Activated T-cell treated with anti-CD3 and anti-CD28 coated beads, Interleukin-2, amount 50 U/mL, for 4 hours (primary cell): ENCODE data around the gene SHANK1. TPM values are rescaled to one million over a fixed set of nuclear protein-coding genes. Genes with fewer than 3 reads are reported as not detected.

ENCODE experiments used
- ATAC-seq, 2 donors: fragments of 200-7000 bp; cut with Tn5 transposase; one replicate each; pipeline ENCODE4 v1.10.0; 2021
- DNase-seq: peaks from one replicate; pipeline ENCODE4 v3.0.0-alpha.2; 2020
- H3K27me3 Mint-ChIP-seq: one replicate; pipeline ENCODE4 v1.8.0; 2021; ENCODE audit warnings: low read depth, mixed read lengths
- H3K36me3 Mint-ChIP-seq: one replicate; pipeline ENCODE4 v1.8.0; 2022; ENCODE audit warnings: mixed read lengths; ENCODE audit not compliant: insufficient read depth
- H3K4me1 Mint-ChIP-seq: one replicate; pipeline ENCODE4 v1.8.0; 2021; ENCODE audit warnings: low read depth, mixed read lengths
- H3K4me3 Mint-ChIP-seq: one replicate; pipeline ENCODE4 v1.8.0; 2021; ENCODE audit warnings: mild to moderate bottlenecking, moderate library complexity, mixed read lengths
- H3K9me3 Mint-ChIP-seq: one replicate; pipeline ENCODE4 v1.8.0; 2021; ENCODE audit warnings: mixed read lengths
- total RNA-seq, 3 donors: library from RNA; stranded (reverse); gene quantifications; one replicate each; pipeline ENCODE4 v1.2.1, GENCODE V29; 2021

Gene SHANK1
- total RNA-seq, 3 donors from 2014 or later, result 0.03 TPM; not detected in 2

- no peaks in the 10 kb centered on the region for H3K4me1 Mint-ChIP-seq
- no peaks in the 10 kb centered on the region for H3K9me3 Mint-ChIP-seq
- H3K4me3 Mint-ChIP-seq, result no peak overlapping the region
- no peak for DNase-seq
- no peaks in the 10 kb centered on the region for H3K36me3 Mint-ChIP-seq
- peak; percentile 51 to 61 for ATAC-seq
- H3K27me3 Mint-ChIP-seq, result peaks cover 62% of the 10 kb centered on the region
These were observed 24.1 kb downstream of the SHANK1 start for GRCh38 chr19:50695251-50696093.

DNA sequence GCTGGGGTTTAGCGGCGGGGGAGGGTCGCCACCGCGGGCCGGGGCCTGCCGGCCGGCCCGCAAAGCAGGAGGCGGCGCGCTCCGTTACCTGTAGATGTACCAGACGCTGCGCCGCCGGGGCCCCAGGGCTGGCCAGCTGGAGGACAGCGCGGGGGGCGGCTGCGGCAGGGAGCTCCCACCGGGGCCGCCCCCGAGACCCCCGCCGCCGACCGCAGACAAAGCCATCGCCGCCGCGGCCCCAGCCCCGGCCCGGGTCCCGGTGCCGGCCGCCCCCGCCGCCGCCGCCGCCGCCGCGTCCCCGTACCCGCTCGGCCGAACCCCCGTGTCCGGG is 24.8 kb downstream of the SHANK1 start:
- no peak overlapping the region for H3K4me3 Mint-ChIP-seq
- H3K4me1 Mint-ChIP-seq, result no peaks in the 10 kb centered on the region
- DNase-seq (no peak), ATAC-seq (no peak)
- H3K9me3 Mint-ChIP-seq, result no peaks in the 10 kb centered on the region
- peaks cover 66% of the 10 kb centered on the region for H3K27me3 Mint-ChIP-seq
- no peaks in the 10 kb centered on the region for H3K36me3 Mint-ChIP-seq

DNA sequence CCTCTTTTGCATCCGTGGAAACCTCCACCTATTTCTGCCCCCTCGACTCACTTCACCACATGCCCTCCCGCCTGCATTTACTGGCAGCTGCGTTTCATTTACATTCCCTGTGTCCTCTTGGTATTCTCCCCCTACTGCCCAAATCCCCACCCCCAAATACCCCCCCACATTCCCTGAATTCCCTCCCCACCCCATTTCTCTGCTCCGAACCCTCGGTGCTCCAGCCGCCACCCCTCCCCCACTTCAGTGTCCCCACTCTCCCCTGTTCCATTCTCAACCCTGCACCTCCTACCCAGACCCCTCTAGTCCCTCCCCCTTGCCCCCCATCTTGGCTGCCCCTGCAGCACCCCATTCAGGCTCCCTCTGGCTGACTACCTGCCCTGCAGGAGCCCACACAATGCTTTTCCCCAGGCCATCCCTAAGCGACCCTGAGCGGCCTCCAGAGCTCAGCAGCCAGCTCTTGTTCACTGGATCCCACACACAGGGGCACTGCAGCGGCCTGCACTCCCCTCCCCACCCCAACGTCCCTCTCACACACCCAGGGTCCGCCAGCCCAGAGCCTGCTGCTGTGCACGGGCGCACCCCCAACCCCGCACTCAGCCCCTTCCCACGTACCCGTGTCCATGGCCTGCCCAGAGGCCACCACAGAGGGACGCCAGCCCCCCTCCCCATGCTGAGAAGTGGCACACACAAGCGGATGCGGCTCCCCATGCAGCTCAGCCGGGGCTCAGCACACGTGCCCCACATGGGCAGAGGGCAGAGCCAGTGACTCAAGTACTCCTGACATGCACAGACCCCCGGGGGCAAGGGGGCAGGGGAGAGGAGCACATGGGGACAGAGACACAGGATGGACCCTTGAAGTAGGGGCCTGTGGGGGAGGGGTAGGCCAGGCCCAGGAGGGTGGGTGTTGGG is 26.3 kb downstream of the SHANK1 start:
- Mint-ChIP-seq H3K27me3 (peaks cover 62% of the 10 kb centered on the region), H3K36me3 (no peaks in the 10 kb centered on the region), H3K4me3 (no peak overlapping the region), H3K4me1 (no peaks in the 10 kb centered on the region), H3K9me3 (no peaks in the 10 kb centered on the region)
- no peak for ATAC-seq
- no peak for DNase-seq

GRCh38 chr19:50690439-50690838 is 29.2 kb downstream of the SHANK1 start:
- no peaks in the 10 kb centered on the region for H3K4me1 Mint-ChIP-seq
- DNase-seq (no peak), ATAC-seq (no peak)
- peaks cover 56% of the 10 kb centered on the region for H3K27me3 Mint-ChIP-seq
- no peaks in the 10 kb centered on the region for H3K9me3 Mint-ChIP-seq
- no peaks in the 10 kb centered on the region for H3K36me3 Mint-ChIP-seq
- no peak overlapping the region for H3K4me3 Mint-ChIP-seq

DNA sequence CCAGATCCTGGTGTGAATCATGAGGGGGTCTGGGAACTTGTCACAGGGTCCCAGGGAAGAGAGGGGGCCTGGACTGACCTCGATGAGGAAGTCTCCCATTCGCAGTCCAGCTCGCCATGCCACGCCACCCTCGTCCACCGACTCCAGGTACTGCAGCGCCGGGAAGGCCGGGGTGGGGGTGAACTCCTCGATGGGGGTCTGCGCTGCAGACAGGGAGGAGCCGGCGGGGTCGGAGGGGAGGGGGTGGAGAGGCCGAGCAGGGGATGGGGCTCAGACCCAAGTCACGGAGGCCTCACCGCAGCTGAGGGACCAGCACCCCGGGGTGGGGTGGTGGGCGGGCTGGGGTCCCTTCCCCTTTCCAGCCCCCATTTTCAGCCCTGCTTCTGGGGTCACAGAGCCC is 30.8 kb downstream of the SHANK1 start:
- DNase-seq, result no peak
- H3K36me3 Mint-ChIP-seq, result no peaks in the 10 kb centered on the region
- no peak overlapping the region for H3K4me3 Mint-ChIP-seq
- H3K27me3 Mint-ChIP-seq, result peaks cover 64% of the 10 kb centered on the region
- ATAC-seq, result no peak
- no peaks in the 10 kb centered on the region for H3K4me1 Mint-ChIP-seq
- no peaks in the 10 kb centered on the region for H3K9me3 Mint-ChIP-seq

DNA sequence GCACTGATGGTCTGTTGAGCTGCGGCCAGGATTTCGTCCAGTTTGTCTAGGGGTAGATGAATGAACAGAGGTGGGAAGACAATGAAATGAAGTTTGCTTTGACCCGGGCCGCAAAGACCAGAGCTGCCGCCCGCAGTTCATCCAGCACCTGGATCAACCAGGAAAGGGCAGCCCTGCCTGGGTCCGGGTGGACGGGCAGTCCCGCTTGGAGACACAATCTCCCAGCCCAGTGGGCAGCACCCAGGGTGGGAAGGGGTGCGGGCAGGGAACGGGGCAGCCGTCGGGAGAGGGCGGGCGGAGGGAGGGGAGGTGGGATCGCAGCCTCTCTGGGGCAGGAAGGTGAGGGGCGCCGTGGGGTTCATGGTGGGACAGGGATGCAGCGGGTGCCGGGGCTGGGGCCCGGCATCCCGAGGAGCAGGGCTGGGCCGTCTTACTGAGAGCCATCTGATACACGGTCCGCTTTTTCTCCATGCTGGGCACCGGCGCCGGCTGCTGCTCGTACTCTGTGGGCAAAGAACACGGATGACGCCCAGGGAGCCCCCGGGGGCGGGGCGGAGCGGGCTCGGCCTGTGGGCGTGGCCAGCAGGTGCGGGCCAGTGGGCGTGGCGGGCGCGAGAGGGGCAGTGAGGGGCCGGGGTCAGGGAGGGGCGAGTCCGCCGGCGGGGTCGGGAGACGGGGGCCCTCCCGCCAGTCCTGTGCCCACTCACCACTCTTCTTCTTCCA is 33.1 kb downstream of the SHANK1 start:
- Mint-ChIP-seq H3K9me3 (no peaks in the 10 kb centered on the region), H3K4me3 (no peak overlapping the region), H3K27me3 (peaks cover 50% of the 10 kb centered on the region), H3K4me1 (no peaks in the 10 kb centered on the region), H3K36me3 (no peaks in the 10 kb centered on the region)
- ATAC-seq (no peak), DNase-seq (no peak)

DNA sequence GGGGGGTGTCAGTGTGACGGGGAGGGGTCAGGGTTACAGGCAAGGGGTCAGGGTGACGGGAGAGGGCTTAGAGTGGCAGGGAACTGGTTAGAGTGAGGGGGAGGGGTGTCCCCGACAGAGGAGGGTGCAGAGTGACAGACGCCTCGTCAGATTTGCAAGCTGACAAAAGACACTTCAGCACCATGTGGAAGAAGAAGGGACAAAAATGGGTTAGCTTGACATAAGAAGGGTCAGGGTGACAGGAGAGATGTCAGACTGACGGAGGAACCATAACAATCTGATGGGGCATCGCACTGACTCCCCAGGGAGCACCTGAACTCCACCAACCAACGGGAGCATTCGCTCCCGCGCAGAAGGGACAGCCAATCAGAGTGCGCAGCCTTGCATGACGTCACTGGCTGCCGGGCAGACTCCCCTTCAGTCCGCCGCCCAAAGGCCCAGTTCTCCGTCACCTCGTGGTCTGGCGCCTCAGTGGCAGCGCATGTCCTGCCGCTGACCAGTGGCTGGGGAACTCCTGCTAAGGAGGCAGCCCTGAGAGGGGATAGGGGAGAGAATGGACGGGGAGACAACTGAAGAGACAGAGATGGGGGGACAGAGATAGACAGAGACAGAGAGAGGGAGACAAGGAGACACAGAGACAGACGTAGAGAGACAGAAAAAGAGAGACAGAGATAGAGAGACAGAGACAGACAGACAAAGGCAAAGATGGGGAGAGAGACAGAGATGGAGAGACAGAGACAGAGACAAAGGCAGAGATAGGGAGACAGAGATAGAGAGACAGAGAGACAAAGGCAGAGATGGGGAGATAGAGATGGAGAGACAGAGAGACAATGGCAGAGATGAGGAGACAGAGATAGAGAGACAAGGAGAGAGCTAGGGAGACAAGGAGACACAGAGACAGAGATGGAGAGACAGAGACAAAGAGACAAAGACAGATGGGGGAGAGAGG is 40.2 kb downstream of the SHANK1 start:
- H3K27me3 Mint-ChIP-seq, result peaks cover 57% of the 10 kb centered on the region
- H3K9me3 Mint-ChIP-seq, result no peaks in the 10 kb centered on the region
- no peaks in the 10 kb centered on the region for H3K36me3 Mint-ChIP-seq
- H3K4me3 Mint-ChIP-seq, result no peak overlapping the region
- ATAC-seq (peak; percentile 98 to 99), DNase-seq (peak; percentile 73)
- peaks cover 5% of the 10 kb centered on the region for H3K4me1 Mint-ChIP-seq

- DNase-seq (no peak), ATAC-seq (no peak)
- H3K4me3 Mint-ChIP-seq, result no peak overlapping the region
- H3K4me1 Mint-ChIP-seq, result peaks cover 5% of the 10 kb centered on the region
- no peaks in the 10 kb centered on the region for H3K9me3 Mint-ChIP-seq
- peaks cover 64% of the 10 kb centered on the region for H3K27me3 Mint-ChIP-seq
- H3K36me3 Mint-ChIP-seq, result no peaks in the 10 kb centered on the region
These were observed 41.3 kb downstream of the SHANK1 start for GRCh38 chr19:50678323-50678722.

DNA sequence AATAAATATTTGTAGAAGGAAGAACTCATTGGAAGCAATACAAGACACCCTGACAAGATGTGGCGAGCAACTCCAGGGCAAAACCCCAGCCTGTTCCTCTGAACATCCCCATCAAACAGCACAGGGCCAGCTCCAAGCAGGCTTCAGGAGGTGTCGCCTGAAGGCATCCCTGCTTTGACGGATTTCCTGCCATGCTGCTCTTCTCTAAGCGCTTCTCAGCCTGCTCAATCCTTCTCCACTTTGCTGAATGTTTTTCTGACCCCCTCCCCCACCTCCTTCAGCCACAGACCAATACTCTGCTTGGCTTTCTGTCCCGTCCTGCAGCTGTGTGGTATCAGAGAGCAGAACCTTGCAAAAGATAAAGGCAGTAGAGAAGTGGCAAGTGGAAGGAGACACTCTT is 42.0 kb downstream of the SHANK1 start:
- peaks cover 5% of the 10 kb centered on the region for H3K4me1 Mint-ChIP-seq
- ATAC-seq, result no peak
- no peak overlapping the region for H3K4me3 Mint-ChIP-seq

GRCh38 chr19:50676625-50677197 is 42.9 kb downstream of the SHANK1 start:
- no peak for DNase-seq
- Mint-ChIP-seq H3K27me3 (peaks cover 73% of the 10 kb centered on the region), H3K9me3 (no peaks in the 10 kb centered on the region), H3K4me1 (peaks cover 5% of the 10 kb centered on the region), H3K36me3 (no peaks in the 10 kb centered on the region), H3K4me3 (no peak overlapping the region)
- no peak for ATAC-seq

More for the DNA sequence above, 42.0 kb downstream of the SHANK1 start:
- peaks cover 71% of the 10 kb centered on the region for H3K27me3 Mint-ChIP-seq
- no peaks in the 10 kb centered on the region for H3K9me3 Mint-ChIP-seq
- no peaks in the 10 kb centered on the region for H3K36me3 Mint-ChIP-seq
- DNase-seq, result no peak

DNA sequence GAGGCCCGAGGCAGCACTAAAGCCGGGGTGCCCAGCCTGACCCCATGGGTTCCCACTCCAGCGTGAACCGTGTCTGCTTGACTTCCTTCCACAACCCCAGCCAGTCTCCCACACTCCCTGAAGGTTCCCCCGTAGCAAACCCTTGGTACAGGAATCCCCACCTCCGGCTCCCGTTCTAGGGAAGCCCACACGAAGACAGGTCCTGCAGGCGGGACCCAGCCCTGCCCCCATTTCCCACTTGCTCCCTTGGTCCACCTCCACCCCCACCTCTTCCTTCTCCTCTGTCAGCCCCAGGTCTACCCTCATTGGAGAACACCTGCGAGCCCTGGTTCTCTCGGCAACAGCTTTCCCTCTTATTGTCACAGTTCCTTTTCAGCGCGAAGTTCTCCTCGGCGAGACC is 46.5 kb downstream of the SHANK1 start:
- DNase-seq (no peak), ATAC-seq (no peak)
- Mint-ChIP-seq H3K9me3 (no peaks in the 10 kb centered on the region), H3K4me1 (no peaks in the 10 kb centered on the region), H3K36me3 (no peaks in the 10 kb centered on the region), H3K4me3 (no peak overlapping the region), H3K27me3 (peaks cover 68% of the 10 kb centered on the region)

GRCh38 chr19:50670102-50670380 is 49.6 kb downstream of the SHANK1 start:
- Mint-ChIP-seq H3K36me3 (no peaks in the 10 kb centered on the region), H3K27me3 (peaks cover 60% of the 10 kb centered on the region), H3K4me3 (no peak overlapping the region), H3K4me1 (no peaks in the 10 kb centered on the region), H3K9me3 (no peaks in the 10 kb centered on the region)
- DNase-seq, result no peak
- no peak for ATAC-seq

GRCh38 chr19:50669302-50670101 is 50.1 kb downstream of the SHANK1 start:
- H3K36me3 Mint-ChIP-seq, result no peaks in the 10 kb centered on the region
- no peaks in the 10 kb centered on the region for H3K9me3 Mint-ChIP-seq
- ATAC-seq (no peak), DNase-seq (peak; percentile 22)
- H3K27me3 Mint-ChIP-seq, result peaks cover 62% of the 10 kb centered on the region
- no peaks in the 10 kb centered on the region for H3K4me1 Mint-ChIP-seq
- no peak overlapping the region for H3K4me3 Mint-ChIP-seq
